ENCODE data around the gene ST6GALNAC4. TPM values are rescaled to one million over a fixed set of nuclear protein-coding genes. Genes with fewer than 3 reads are reported as not detected.

Gene ST6GALNAC4
- total RNA-seq, 1 experiment from 2014 or later: 15.4 TPM

DNA sequence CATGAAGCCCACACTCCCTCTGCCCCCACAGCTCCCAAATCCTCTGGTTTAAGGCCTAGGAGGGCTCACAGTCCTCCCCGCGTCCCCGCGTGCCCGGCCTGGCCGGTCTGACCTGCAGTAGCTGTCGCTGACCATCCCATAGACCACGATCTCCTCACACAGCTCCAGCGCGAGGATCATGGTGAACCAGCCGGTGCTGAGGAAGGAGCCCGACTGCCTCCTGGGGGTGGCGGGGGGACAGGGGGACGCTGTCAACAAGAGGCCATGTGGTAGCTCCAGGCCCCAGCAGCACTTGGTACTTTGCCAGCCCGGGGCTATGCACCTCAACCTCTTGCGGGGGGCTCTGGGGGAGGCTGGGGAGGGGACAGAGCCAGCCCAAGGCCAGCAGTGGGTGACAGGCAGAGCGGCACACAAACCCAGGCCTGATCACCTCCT is 7.0 kb downstream of the ST6GALNAC4 start:
- no peak overlapping the region for H3K27ac Mint-ChIP-seq
- no peak overlapping the region for H2BK15ac ChIP-seq (ENCODE audit: low read depth, low read length)
- no peaks in the 10 kb centered on the region for H3K27me3 Mint-ChIP-seq (ENCODE audit: low read depth)
- H4K8ac ChIP-seq (replicated peaks; ENCODE audit: insufficient read length, low read depth, low read length): no peak overlapping the region
- H3K36me3 Mint-ChIP-seq (ENCODE audit: insufficient read depth in 1 of 3, low read depth in 3 of 3): peaks cover 9 to 19% (median 9%) of the 10 kb centered on the region in 3 experiments
- no peaks in the 10 kb centered on the region for H3K79me1 ChIP-seq (ENCODE audit: insufficient read depth, low read depth, low read length, poor library complexity, severe bottlenecking)
- no peak overlapping the region for H3K9ac ChIP-seq (ENCODE audit: extremely low read depth, insufficient read length, low read length)
- H3K79me2 ChIP-seq (ENCODE audit: insufficient read depth, low read length): no peaks in the 10 kb centered on the region
- H3K9me3 Mint-ChIP-seq: no peaks in the 10 kb centered on the region
- H3K56ac ChIP-seq (ENCODE audit: insufficient read length, low read depth, low read length): no peak overlapping the region
- H3K4me2 ChIP-seq (ENCODE audit: insufficient read depth, insufficient read length, low read length): no peak overlapping the region
- H2BK20ac ChIP-seq (ENCODE audit: low read depth, low read length, poor library complexity, severe bottlenecking): no peak overlapping the region
- no peak overlapping the region for H3K27ac ChIP-seq (ENCODE audit: insufficient read length, low read depth, low read length)
- no peak overlapping the region for H4K5ac ChIP-seq (ENCODE audit: insufficient read length, low read depth, low read length)
- H3K23ac ChIP-seq (ENCODE audit: insufficient read length, low read depth, low read length): no peak overlapping the region
- no peak overlapping the region for H3K4ac ChIP-seq (ENCODE audit: low read depth, low read length)
- TF ChIP-seq, protein P1, sequence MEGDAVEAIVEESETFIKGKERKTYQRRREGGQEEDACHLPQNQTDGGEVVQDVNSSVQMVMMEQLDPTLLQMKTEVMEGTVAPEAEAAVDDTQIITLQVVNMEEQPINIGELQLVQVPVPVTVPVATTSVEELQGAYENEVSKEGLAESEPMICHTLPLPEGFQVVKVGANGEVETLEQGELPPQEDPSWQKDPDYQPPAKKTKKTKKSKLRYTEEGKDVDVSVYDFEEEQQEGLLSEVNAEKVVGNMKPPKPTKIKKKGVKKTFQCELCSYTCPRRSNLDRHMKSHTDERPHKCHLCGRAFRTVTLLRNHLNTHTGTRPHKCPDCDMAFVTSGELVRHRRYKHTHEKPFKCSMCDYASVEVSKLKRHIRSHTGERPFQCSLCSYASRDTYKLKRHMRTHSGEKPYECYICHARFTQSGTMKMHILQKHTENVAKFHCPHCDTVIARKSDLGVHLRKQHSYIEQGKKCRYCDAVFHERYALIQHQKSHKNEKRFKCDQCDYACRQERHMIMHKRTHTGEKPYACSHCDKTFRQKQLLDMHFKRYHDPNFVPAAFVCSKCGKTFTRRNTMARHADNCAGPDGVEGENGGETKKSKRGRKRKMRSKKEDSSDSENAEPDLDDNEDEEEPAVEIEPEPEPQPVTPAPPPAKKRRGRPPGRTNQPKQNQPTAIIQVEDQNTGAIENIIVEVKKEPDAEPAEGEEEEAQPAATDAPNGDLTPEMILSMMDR (conservative IDR thresholded peaks at IDR 0.05): no peak
- H3K23me2 ChIP-seq (ENCODE audit: insufficient read length, low read depth, low read length, poor library complexity, severe bottlenecking): no peaks in the 10 kb centered on the region
- H2BK12ac ChIP-seq (ENCODE audit: insufficient read length, low read depth, low read length): no peak overlapping the region
- no peak overlapping the region for H3K18ac ChIP-seq (ENCODE audit: insufficient read length, low read depth, low read length)
- H3K4me1 ChIP-seq (ENCODE audit: insufficient read depth, low read length): no peaks in the 10 kb centered on the region
- no peak overlapping the region; the same call in 1 of the 2 replicates for H3K14ac ChIP-seq (ENCODE audit: insufficient read depth, low read length)
- no peak overlapping the region for H2BK5ac ChIP-seq (ENCODE audit: insufficient read length, low read length)
- H2BK120ac ChIP-seq (ENCODE audit: low read depth, low read length, poor library complexity, severe bottlenecking): no peak overlapping the region
- H3K27me3 ChIP-seq (ENCODE audit: insufficient read depth, low read length): no peaks in the 10 kb centered on the region
- no peak overlapping the region for H4K91ac ChIP-seq (ENCODE audit: insufficient read length, low read depth, low read length)
- no peak overlapping the region for H2AFZ ChIP-seq (ENCODE audit: low read length)
- DNase-seq: no peak
- H3K4me1 Mint-ChIP-seq: peaks cover under 1 to 10% of the 10 kb centered on the region in 2 experiments; a peak in 3 of 4 replicates
- H3K4me3 Mint-ChIP-seq: no peak overlapping the region
- H3K9me3 ChIP-seq (ENCODE audit: control insufficient read depth, low read depth, low read length): no peaks in the 10 kb centered on the region
- H4K20me1 ChIP-seq (ENCODE audit: control insufficient read depth, insufficient read depth, insufficient read length): no peaks in the 10 kb centered on the region
- H2AK5ac ChIP-seq (ENCODE audit: insufficient read length, low read length): no peak overlapping the region
- no peak overlapping the region for H3T11ph ChIP-seq (ENCODE audit: low read length)
- WGBS (ENCODE audit: extremely low coverage, insufficient read length, low lambda C conversion rate): no CpG with 5 or more reads among the region's 17 CpGs

Data from H9 (cell line).